Fibroblast of the aortic adventitia (primary cell): Measurements from ENCODE around the gene CCDC74A. TPM values are rescaled to one million over a fixed set of nuclear protein-coding genes. Genes with fewer than 3 reads are reported as not detected.
A peak's percentile ranks its signal among the peaks of the same experiment; 100 is the strongest.
"Not testable (repeated sequence)": the region's sequence is repeated elsewhere in the genome, so short reads cannot be mapped to it uniquely, and the experiment has no call there.

ENCODE experiments used
- DNase-seq: peaks from one replicate; pipeline ENCODE4 v3.0.0-alpha.2; 2010; ENCODE audit warnings: low read depth
- H3K4me3 ChIP-seq: 2 replicates; pipeline ENCODE4 v1.5.1; 2011; ENCODE audit warnings: low read depth, mild to moderate bottlenecking, control low read depth, low read length, moderate library complexity
- total RNA-seq: library from RNA; depleted of rRNA; stranded (reverse); fragments of >200 nt; gene quantifications from 2 replicates; pipeline ENCODE4 v1.2.3, GENCODE V29; 2012; ENCODE audit warnings: low replicate concordance
- TF ChIP-seq, protein P1 (sequence below): IDR thresholded peaks from 2 replicates; pipeline ENCODE4 v1.5.1; 2011; ENCODE audit warnings: mild to moderate bottlenecking, low read length, control low read depth, inconsistent platforms; ENCODE audit not compliant: insufficient read depth

CCDC74A gene
- total RNA-seq, 1 donor = 15.1 TPM

DNA sequence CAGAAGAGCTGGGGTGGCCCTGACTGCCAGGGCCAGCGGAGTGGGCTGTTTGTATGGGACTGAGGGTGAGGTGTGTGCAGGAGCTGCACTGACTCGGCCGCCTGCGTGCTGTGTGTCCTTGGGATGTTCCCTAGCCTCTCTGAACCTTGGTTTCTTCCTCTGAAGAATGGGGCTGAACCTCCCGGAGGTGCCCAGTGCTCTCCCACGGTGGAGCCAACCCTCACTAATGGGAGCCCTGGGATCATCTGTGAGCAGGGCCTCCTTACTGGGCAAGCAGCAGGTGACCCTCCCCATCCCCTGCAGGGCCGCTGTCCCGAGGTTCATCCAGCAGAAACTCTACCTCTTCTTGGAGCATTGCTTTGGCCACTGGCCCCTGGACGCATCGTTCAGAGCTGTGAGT, 11.7 kb upstream of the CCDC74A start:
- DNase-seq = no peak
- TF ChIP-seq, protein P1, sequence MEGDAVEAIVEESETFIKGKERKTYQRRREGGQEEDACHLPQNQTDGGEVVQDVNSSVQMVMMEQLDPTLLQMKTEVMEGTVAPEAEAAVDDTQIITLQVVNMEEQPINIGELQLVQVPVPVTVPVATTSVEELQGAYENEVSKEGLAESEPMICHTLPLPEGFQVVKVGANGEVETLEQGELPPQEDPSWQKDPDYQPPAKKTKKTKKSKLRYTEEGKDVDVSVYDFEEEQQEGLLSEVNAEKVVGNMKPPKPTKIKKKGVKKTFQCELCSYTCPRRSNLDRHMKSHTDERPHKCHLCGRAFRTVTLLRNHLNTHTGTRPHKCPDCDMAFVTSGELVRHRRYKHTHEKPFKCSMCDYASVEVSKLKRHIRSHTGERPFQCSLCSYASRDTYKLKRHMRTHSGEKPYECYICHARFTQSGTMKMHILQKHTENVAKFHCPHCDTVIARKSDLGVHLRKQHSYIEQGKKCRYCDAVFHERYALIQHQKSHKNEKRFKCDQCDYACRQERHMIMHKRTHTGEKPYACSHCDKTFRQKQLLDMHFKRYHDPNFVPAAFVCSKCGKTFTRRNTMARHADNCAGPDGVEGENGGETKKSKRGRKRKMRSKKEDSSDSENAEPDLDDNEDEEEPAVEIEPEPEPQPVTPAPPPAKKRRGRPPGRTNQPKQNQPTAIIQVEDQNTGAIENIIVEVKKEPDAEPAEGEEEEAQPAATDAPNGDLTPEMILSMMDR = no peak
- H3K4me3 ChIP-seq = no peak overlapping the region

DNA sequence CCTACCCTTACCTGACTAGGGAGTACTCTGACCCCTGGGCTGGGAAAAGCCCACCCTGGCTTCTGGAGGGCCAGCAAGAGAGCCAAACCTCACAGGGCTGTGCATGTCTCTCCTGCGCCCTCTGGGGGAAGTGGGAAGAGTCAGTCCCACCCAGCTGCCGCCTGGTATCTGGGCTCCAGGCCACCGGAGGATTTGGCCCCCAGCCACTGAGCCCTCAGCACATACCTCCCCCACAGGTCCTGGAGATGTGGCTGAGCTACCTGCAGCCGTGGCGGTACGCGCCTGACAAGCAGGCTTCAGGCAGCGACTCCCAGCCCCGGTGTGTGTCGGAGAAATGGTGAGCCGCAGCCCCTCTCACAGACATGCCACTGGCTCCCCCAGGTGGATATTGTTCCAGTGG, 11.1 kb upstream of the CCDC74A start:
- not testable (repeated sequence) for H3K4me3 ChIP-seq
- TF ChIP-seq, protein P1 = peak; percentile 23
- peak; percentile 6 for DNase-seq

DNA sequence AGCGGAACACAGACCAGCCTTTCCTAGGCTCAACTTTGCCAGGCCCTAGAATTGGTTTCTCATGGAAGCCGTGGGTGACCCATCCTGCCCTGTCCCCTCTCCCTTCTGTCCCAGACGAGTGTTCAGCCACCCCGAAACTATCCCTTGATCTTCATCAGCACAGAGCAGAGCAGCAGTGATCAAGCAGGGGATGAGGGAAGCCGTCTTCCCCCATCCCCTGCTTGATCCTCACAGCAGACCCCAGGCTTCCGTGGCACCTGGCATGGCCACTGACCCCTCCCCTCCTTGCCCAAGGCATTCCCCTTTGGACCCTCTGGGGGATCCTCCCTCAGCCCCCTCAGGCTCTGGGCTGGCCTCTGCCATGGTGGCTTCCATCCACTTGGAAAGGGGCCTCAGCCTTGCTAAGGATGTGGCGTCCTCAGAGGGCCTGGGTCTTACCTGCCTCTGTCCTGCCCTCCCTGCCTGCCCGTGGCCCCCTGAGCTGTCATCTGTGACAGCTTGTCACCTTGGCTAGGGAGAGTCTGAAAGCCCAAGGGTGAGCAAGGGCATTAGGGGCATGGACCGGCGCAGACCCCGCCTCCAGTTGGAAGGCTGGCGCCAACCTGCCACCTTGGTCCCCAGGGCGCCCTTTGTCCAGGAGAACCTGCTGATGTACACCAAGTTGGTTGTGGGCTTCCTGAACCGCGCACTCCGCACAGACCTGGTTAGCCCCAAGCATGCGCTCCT, 10.4 kb upstream of the CCDC74A start:
- H3K4me3 ChIP-seq = no peak overlapping the region
- DNase-seq = no peak
- TF ChIP-seq, protein P1 = no peak

DNA sequence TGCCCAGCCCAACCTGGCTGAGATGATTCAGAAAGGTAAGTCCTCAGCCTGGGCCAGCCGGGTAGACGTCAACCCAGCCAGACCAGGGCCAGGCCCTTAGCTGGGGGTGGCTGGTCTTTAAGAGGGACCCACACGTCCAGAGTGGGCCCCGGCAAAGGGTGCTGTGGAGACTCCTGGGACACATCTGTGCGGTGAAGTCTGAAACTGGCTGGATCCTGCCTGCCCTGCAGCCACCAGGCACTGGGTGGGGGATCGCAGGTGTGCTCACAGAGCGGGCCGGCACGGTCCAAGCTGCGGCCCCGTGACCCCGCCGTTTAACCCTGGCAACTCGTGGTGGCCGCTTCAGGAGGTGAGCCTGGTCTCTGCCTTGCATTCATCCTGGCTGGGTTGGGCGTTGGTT, 9.8 kb upstream of the CCDC74A start:
- not testable (repeated sequence) for DNase-seq

DNA sequence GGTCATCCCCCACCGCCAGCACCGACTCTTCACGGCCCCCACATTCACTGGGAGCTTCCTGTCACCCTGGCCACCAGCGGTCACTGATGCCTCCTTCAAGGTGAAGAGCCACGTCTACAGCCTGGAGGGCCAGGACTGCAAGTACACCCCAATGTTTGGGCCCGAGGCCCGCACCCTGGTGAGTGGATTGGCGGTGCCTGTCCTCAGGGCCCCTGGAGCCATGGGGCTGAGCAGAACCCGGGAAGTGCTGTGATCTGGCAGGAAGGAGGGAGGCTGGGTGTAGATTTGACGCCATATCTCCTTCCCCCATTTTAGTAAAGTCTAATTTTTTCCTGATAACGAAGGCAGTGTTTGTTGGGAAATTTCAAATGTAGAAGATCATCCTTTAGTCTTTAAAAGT, 9.2 kb upstream of the CCDC74A start:
- H3K4me3 ChIP-seq, DNase-seq: not testable (repeated sequence)

More for the DNA sequence above, 9.8 kb upstream of the CCDC74A start:
- H3K4me3 ChIP-seq = not testable (repeated sequence)

DNA sequence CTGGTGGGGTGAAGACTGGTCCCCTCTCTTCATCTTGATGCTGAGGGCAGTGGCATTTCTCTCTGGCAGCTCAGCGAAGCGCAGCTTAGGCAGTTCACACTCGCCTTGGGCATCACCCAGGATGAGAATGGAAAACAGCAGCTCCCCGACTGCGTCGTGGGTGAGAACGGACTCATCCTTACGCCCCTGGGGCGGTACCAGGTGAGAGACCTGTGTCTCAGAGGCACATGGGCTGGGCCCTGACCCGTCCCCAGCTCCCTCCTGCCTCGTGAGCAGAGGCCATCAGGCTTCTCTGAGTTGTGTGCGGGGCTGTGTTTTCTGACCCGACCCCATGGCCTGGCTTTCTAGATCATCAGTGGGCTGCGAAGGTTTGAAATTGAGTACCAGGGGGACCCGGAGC, 8.2 kb upstream of the CCDC74A start:
- TF ChIP-seq, protein P1 = no peak
- DNase-seq = no peak
- no peak overlapping the region for H3K4me3 ChIP-seq

DNA sequence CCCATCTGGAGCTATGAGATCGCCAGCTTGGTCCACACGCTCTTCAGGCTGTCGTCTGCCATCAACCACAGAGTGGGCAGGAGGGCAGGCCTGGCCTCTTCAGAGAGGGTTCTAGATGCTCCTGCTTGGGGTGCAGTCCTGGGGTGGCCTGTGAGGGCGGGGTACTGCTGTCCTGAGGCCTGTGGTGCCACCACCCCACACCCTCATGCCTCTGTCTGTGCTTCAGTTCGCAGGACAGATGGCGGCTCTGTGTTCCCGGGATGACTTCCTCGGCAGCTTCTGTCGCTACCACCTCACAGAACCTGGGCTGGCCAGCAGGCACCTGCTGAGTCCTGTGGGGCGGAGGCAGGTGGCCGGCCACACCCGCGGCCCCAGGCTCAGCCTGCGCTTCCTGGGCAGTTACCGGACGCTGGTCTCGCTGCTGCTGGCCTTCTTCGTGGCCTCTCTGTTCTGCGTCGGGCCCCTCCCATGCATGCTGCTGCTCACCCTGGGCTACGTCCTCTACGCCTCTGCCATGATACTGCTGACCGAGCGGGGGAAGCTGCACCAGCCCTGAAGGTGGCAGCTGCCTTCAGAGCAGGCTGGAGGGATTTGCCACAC, 7.7 kb upstream of the CCDC74A start:
- not testable (repeated sequence) for DNase-seq, H3K4me3 ChIP-seq

DNA sequence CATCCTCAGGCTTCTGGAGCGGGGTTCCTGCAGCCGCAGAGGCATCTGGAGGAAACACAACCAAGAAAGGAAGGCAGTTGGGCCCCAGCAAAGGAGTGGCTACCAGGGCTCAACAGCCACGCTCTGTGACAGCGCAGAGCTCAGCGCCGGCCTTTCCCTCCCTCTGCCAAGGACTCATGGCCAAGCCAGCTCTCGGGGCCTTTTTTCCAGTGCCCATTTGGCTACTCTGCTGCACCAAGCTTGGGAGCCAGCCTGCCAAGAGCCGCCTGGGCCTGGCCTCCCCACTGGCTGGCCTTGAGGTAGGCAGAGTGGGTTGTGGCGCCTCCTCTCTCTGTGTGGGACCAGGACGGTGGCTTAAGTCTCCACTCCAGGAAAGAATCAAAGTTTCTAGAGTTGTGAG, 7.2 kb upstream of the CCDC74A start:
- DNase-seq = no peak
- no peak overlapping the region for H3K4me3 ChIP-seq
- TF ChIP-seq, protein P1 = no peak

DNA sequence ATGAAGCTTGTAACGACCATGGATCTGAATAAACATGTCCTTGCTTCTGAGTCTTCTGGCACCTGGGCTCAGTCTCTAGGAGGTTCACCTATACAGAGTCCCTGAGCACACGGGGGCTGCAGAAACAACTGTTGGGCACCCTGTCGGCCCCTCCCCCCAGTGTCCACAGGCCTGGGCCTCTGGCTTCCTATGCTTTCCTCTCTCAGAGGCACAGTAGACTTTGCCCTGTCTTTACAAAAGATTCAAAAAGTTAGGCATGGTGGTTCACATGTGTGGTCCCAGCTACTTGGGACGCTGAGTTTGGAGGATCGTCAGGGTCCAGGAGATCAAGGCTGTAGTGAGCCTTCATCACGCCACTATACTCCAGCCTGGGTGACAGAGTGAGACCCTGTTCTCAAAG, 6.2 kb upstream of the CCDC74A start:
- H3K4me3 ChIP-seq, DNase-seq: not testable (repeated sequence)
